BJ (cell line): ENCODE results near the gene RNF32. TPM values are rescaled to one million over a fixed set of nuclear protein-coding genes. Genes with fewer than 3 reads are reported as not detected.

Experiments used
- CTCF ChIA-PET: fragments of 350-600 bp; formaldehyde crosslinking; extraction: SDS; loops from one replicate; lab custom pipeline; 2021; ENCODE audit warnings: antibody characterized with exemption, inconsistent platforms; lab: Yijun Ruan, JAX
- POLR2A ChIA-PET: fragments of 300-600 bp; sonication (Branson Sonifier 250); formaldehyde crosslinking; extraction: SDS; loops from one replicate; lab custom pipeline; 2021; ENCODE audit warnings: antibody characterized with exemption; lab: Charles Lee
- DNase-seq: peaks from one replicate; pipeline ENCODE4 v3.0.0-alpha.2; 2011; ENCODE audit warnings: low read depth
- H3K27me3 ChIP-seq: 2 replicates; pipeline ENCODE4 v1.6.0; 2011; ENCODE audit warnings: low read length; ENCODE audit not compliant: control insufficient read depth, insufficient read depth
- H3K36me3 ChIP-seq: 2 replicates; pipeline ENCODE4 v1.5.1; 2011; ENCODE audit warnings: low read length; ENCODE audit not compliant: control insufficient read depth, insufficient read depth
- H3K4me3 ChIP-seq: 2 replicates; pipeline ENCODE4 v1.5.1; 2011; ENCODE audit warnings: low read depth, mild to moderate bottlenecking, control low read depth, low read length
- CTCF ChIP-seq: IDR thresholded peaks from 2 replicates; pipeline ENCODE4 v1.5.1; 2011; ENCODE audit warnings: low read depth, mild to moderate bottlenecking, control low read depth, inconsistent platforms, low read length, moderate library complexity; ENCODE audit not compliant: insufficient read depth
- polyA plus RNA-seq: library from polyadenylated mRNA; depleted of rRNA; stranded (reverse); fragments of >200 nt; gene quantifications from 2 replicates; pipeline ENCODE4 v1.2.3, GENCODE V29; 2011

Gene RNF32
- polyA plus RNA-seq, 1 experiment: 0.63 TPM

GRCh38 chr7:156669035-156669828 lies 28.7 kb downstream of the RNF32 start:
- POLR2A ChIA-PET: no interaction called here
- no peak for TF ChIP-seq CTCF

GRCh38 chr7:156673454-156673853 lies 32.9 kb downstream of the RNF32 start:
- peaks cover 2% of the 10 kb centered on the region for H3K36me3 ChIP-seq
- TF ChIP-seq CTCF: no peak
- no peak overlapping the region for H3K4me3 ChIP-seq
- POLR2A ChIA-PET: no interaction called here
- DNase-seq: no peak
- H3K27me3 ChIP-seq: no peaks in the 10 kb centered on the region
- CTCF ChIA-PET: no interaction called here

More at GRCh38 chr7:156669035-156669828, 28.7 kb downstream of the RNF32 start:
- no peak for DNase-seq
- H3K4me3 ChIP-seq: no peak overlapping the region
- H3K27me3 ChIP-seq: no peaks in the 10 kb centered on the region
- CTCF ChIA-PET: no interaction called here
- no peaks in the 10 kb centered on the region for H3K36me3 ChIP-seq

- TF ChIP-seq CTCF: no peak
- POLR2A ChIA-PET: no interaction called here
- no peak for DNase-seq
- CTCF ChIA-PET: no interaction called here
- Histone ChIP-seq H3K4me3 (no peak overlapping the region), H3K36me3 (peaks cover 2% of the 10 kb centered on the region), H3K27me3 (no peaks in the 10 kb centered on the region)
Measured at GRCh38 chr7:156673902-156674301, 33.3 kb downstream of the RNF32 start.

GRCh38 chr7:156675721-156676120 lies 35.1 kb downstream of the RNF32 start:
- ChIA-PET POLR2A (no interaction called here), CTCF (no interaction called here)
- peaks cover 2% of the 10 kb centered on the region for H3K36me3 ChIP-seq
- no peaks in the 10 kb centered on the region for H3K27me3 ChIP-seq
- H3K4me3 ChIP-seq: no peak overlapping the region
- no peak for TF ChIP-seq CTCF
- no peak for DNase-seq

GRCh38 chr7:156676263-156676662 lies 35.7 kb downstream of the RNF32 start:
- H3K4me3 ChIP-seq: no peak overlapping the region
- no peaks in the 10 kb centered on the region for H3K27me3 ChIP-seq
- no peak for TF ChIP-seq CTCF
- ChIA-PET CTCF (no interaction called here), POLR2A (no interaction called here)
- H3K36me3 ChIP-seq: peaks cover 4% of the 10 kb centered on the region
- no peak for DNase-seq
